Heart right ventricle (tissue), 16 donors: ENCODE measurements around the gene PIK3C2G. TPM values are rescaled to one million over a fixed set of nuclear protein-coding genes. Genes with fewer than 3 reads are reported as not detected.

Experiments used
- ATAC-seq, 8 donors: fragments of 200-7000 bp; cut with Tn5 transposase; one replicate each; pipeline ENCODE4 v1.9.1; 2020; ENCODE audit warnings: mild to moderate bottlenecking in 8 of 8, moderate library complexity in 8 of 8, moderate number of reproducible peaks in 1 of 8
- DNase-seq, 2 donors: peaks; one replicate each; pipeline ENCODE4 v3.0.0-alpha.2; 2020
- H3K27ac ChIP-seq, 10 donors: fragments of 200-600 bp; sonication (generic) in 2 of 10; one replicate each; pipeline versions ENCODE4 v1.5.0 to v1.8.0; 2020 to 2022; ENCODE audit warnings: mild to moderate bottlenecking in 3 of 10
- H3K27me3 ChIP-seq, 7 donors: fragments of 200-600 bp; one replicate each; pipeline ENCODE4 v1.8.0; 2021 to 2022; ENCODE audit warnings: mild to moderate bottlenecking in 2 of 7
- H3K36me3 ChIP-seq, 9 donors: fragments of 200-600 bp; sonication (generic) in 1 of 9; one replicate each; pipeline versions ENCODE4 v1.5.0 to v1.8.0; 2020 to 2022; ENCODE audit warnings: mild to moderate bottlenecking in 2 of 9
- H3K4me1 ChIP-seq, 9 donors: fragments of 200-600 bp; sonication (generic) in 1 of 9; one replicate each; pipeline versions ENCODE4 v1.5.0 to v1.8.0; 2020 to 2022; ENCODE audit warnings: mild to moderate bottlenecking in 4 of 9
- H3K4me3 ChIP-seq, 10 donors: fragments of 200-600 bp; sonication (generic) in 2 of 10; one replicate each; pipeline versions ENCODE4 v1.5.0 to v1.8.0; 2020 to 2022; ENCODE audit warnings: mild to moderate bottlenecking in 7 of 10, moderate library complexity in 2 of 10
- H3K9me3 ChIP-seq, 11 donors: fragments of 200-600 bp in 10 of 11; sonication (generic) in 2 of 11; one replicate each; pipeline versions ENCODE4 v1.5.0 to v1.8.0; 2013 to 2022; ENCODE audit warnings: mild to moderate bottlenecking in 2 of 11, control low read depth in 1 of 11, moderate library complexity in 1 of 11
- CTCF ChIP-seq, 9 donors: fragments of 200-600 bp; sonication (generic) in 2 of 9; IDR thresholded peaks; one replicate each; pipeline versions ENCODE4 v1.5.0 to v1.8.0; 2021 to 2022; ENCODE audit warnings: antibody characterized with exemption in 9 of 9, mild to moderate bottlenecking in 5 of 9, moderate library complexity in 1 of 9
- WGBS, 2 donors: extraction: QIAGEN DNeasy Blood & Tissue Kit; methylation state at CpG; one replicate each; pipeline ENCODE4 v1.1.7; 2013; ENCODE audit warnings: inconsistent platforms in 1 of 2; 5-methylcytosine and 5-hydroxymethylcytosine counted together
- intact Hi-C, 10 donors: fragments of 100-400 bp; cut with DNase I; formaldehyde crosslinking; loops; one replicate each; pipeline versions ENCODE4 v1.11.1 to v1.14.2; 2022
- long read RNA-seq, 3 donors: library from polyadenylated mRNA; unstranded; transcript quantifications; one replicate each; pipeline ENCODE4 v2.0.0, GENCODE V29; 2020 to 2021
- polyA plus RNA-seq, 2 donors: library from polyadenylated mRNA; stranded (reverse); fragments of 200-250 nt; gene quantifications; one replicate each; pipeline ENCODE4 v1.2.3, GENCODE V29; 2013
- total RNA-seq, 10 donors: library from RNA; stranded (reverse); fragmentation: NEBNext Ultra II Directional in 3 of 10; extraction: Animal tissue kit (Norgen Biotek cat#: 25700) in 3 of 10; gene quantifications; one replicate each; pipeline versions ENCODE4 v1.2.1 to v1.2.4, GENCODE V29; 2021 to 2023
- donor health status: Arrhythmogenic right ventricular cardiomyopathy.
- donor health status: ischemic (EF 13 %, LVEDD 7.1; RV severe dilation, severe dysfunction).
- donor health status: healthy with polysubstance abuse.
- donor health status: DM: no; HTN: yes; CAD: no.
- donor health status: DM: no; HTN: no; CAD: no.
- donor health status: ischemic (EF 25% LVEDD 6.9; RV normal size, moderate dysfunction).
- donor health status: ischemic (EF 25% LVEDD 5.7; RV mildly dilated, moderate dysfunction).
- donor health status: healthy.
- donor health status: DM: yes; HTN: yes; CAD: no.
- donor health status: Ischemic cardiomyopathy.
- donor health status: ischemic (EF 35%, LVEDD 5.7; RV mildly dilated, moderate dysfunction).
- donor health status: nonischemic (EF 11% LVEDD 7.7; RV severe dilation, severe dysfunction).
- donor health status: DM: yes; HTN: yes; CAD: no.
- donor health status: PGD.
- donor health status: ischemic (EF 29% LVEDD 5.4; RV normal size, mild dysfunction).
- donor health status: nonischemic (EF 23%, LVEDD 6.1; RV moderate dilation, normal function).

Gene PIK3C2G
- total RNA-seq (not detected), polyA plus RNA-seq (not detected)
- long read RNA-seq, donor 1 = 0 reads
- long read RNA-seq, donor 2 = 0 reads
- long read RNA-seq, donor 3 = 0 reads

GRCh38 chr12:18261273-18261672 lies at the start of gene PIK3C2G:
PIK3C2G (plus strand) TSS chr12:18261518; CDS start chr12:18282082, 20,564 bp downstream.
- Histone ChIP-seq H3K9me3 (no peaks in the 10 kb centered on the region), H3K27me3 (no peaks in the 10 kb centered on the region), H3K27ac (no peak within 1 kb of the TSS), H3K36me3 (no peaks in the 10 kb centered on the region), H3K4me1 (no peaks in the 10 kb centered on the region), H3K4me3 (no peak within 1 kb of the TSS)
- ATAC-seq (no peak), DNase-seq (no peak)
- WGBS, 2 donors = 89 to 91% methylated on average over 7 of the region's 7 CpGs
- no peak for TF ChIP-seq CTCF (IDR thresholded peaks at IDR 0.05)
- intact Hi-C loops = no loop called here

GRCh38 chr12:18217966-18218365 lies 43.4 kb upstream of the PIK3C2G start:
- Histone ChIP-seq H3K4me3 (no peak overlapping the region), H3K27me3 (no peaks in the 10 kb centered on the region), H3K4me1 (no peaks in the 10 kb centered on the region), H3K9me3 (peaks cover 0 to 9% (median 0%) of the 10 kb centered on the region in 11 donors), H3K27ac (no peak overlapping the region), H3K36me3 (no peaks in the 10 kb centered on the region)
- WGBS, 2 donors = 87 to 93% methylated on average over 1 of the region's 1 CpG
- DNase-seq (no peak), ATAC-seq (no peak)
- no peak for TF ChIP-seq CTCF (IDR thresholded peaks at IDR 0.05)
- intact Hi-C loops = no loop called here

DNA sequence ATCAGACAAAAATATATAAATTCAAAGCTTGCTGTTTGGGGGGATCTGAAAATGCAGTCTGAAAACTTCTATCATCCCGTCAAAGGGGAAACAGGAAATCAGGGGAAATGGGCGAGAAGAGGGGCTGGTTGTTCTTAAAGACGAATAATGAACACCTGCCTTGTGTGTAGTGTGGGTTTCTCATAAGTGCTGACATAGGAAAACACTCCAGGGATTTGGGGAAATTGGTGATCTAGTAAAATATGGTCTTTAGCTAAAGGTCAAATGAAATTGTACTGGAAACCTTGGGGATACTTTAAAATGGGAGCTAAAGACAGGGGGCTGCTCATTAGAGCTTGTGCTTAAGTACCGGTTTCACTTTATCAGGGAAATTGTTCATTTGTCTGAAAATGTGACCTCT lies 39.6 kb upstream of the PIK3C2G start:
- Histone ChIP-seq H3K4me1 (no peaks in the 10 kb centered on the region), H3K4me3 (no peak overlapping the region), H3K27ac (no peak overlapping the region), H3K36me3 (no peaks in the 10 kb centered on the region), H3K9me3 (no peaks in the 10 kb centered on the region), H3K27me3 (no peaks in the 10 kb centered on the region)
- WGBS, 2 donors = 55 to 59% methylated on average over 4 of the region's 4 CpGs
- no peak for ATAC-seq
- DNase-seq = no peak
- no peak for TF ChIP-seq CTCF (IDR thresholded peaks at IDR 0.05)
- intact Hi-C loops = loop anchor here in 5 of 10 donors (5.0 to 10.0 kb wide), 4 partner anchors 67 to 79 kb away; no protein-coding TSS in a partner anchor

GRCh38 chr12:18222699-18223098 lies 38.6 kb upstream of the PIK3C2G start:
- H3K36me3 ChIP-seq = no peaks in the 10 kb centered on the region
- no peak for ATAC-seq
- no peak overlapping the region for H3K4me3 ChIP-seq

More at GRCh38 chr12:18222699-18223098, 38.6 kb upstream of the PIK3C2G start:
- Histone ChIP-seq H3K9me3 (no peaks in the 10 kb centered on the region), H3K27ac (no peak overlapping the region), H3K4me1 (no peaks in the 10 kb centered on the region), H3K27me3 (no peaks in the 10 kb centered on the region)
- TF ChIP-seq CTCF (IDR thresholded peaks at IDR 0.05) = no peak
- DNase-seq = no peak
- intact Hi-C loops = loop anchor here in 5 of 10 donors (5.0 to 10.0 kb wide), 4 partner anchors 68 to 80 kb away; no protein-coding TSS in a partner anchor
- WGBS, 2 donors = 94 to 96% methylated on average over 1 of the region's 1 CpG
